NAMALWA (cell line): ENCODE results near the gene REEP3.

Experiments
- DNase-seq: peaks from one replicate; pipeline ENCODE4 v3.0.0-alpha.2; 2015; ENCODE audit warnings: low spot score

The REEP3 gene

GRCh38 chr10:63665670-63666134, 144.5 kb downstream of the REEP3 start:
- DNase-seq: no peak

GRCh38 chr10:63666836-63667383, 145.7 kb downstream of the REEP3 start:
- no peak for DNase-seq

- DNase-seq: no peak
Observed at GRCh38 chr10:63667596-63668480, 146.6 kb downstream of the REEP3 start.

GRCh38 chr10:63670291-63670898, 149.2 kb downstream of the REEP3 start:
- no peak for DNase-seq

- no peak for DNase-seq
Observed at GRCh38 chr10:63671317-63671937, 150.2 kb downstream of the REEP3 start.

GRCh38 chr10:63672491-63672890, 151.3 kb downstream of the REEP3 start:
- no peak for DNase-seq

- no peak for DNase-seq
Observed at GRCh38 chr10:63673246-63673645, 152.0 kb downstream of the REEP3 start.

GRCh38 chr10:63673846-63674245, 152.6 kb downstream of the REEP3 start:
- DNase-seq: no peak
